GM21360 (cell line): ENCODE data around the gene LRRK1.
A peak's percentile ranks its signal among the peaks of the same experiment; 100 is the strongest.

Experiments
- ATAC-seq: cut with Tn5 transposase; IDR thresholded peaks from one replicate; pipeline ENCODE4 v1.9.1; 2021; ENCODE audit warnings: mild to moderate bottlenecking, moderate library complexity; ENCODE audit not compliant: unreplicated experiment

Gene LRRK1

GRCh38 chr15:101052031-101052620 lies 133.0 kb downstream of the LRRK1 start:
- no peak for ATAC-seq

GRCh38 chr15:101052681-101053121 lies 133.5 kb downstream of the LRRK1 start:
- ATAC-seq, result no peak

- ATAC-seq, result no peak
Measured at GRCh38 chr15:101053261-101053660, 134.1 kb downstream of the LRRK1 start.

GRCh38 chr15:101054116-101054515 lies 135.0 kb downstream of the LRRK1 start:
- no peak for ATAC-seq

GRCh38 chr15:101054991-101055390 lies 135.8 kb downstream of the LRRK1 start:
- ATAC-seq, result no peak

- no peak for ATAC-seq
Measured at GRCh38 chr15:101055411-101055810, 136.3 kb downstream of the LRRK1 start.

GRCh38 chr15:101056366-101057334 lies 137.5 kb downstream of the LRRK1 start:
- no peak for ATAC-seq

- ATAC-seq, result no peak
Measured at GRCh38 chr15:101057841-101058407, 138.8 kb downstream of the LRRK1 start.

- ATAC-seq, result no peak
Measured at GRCh38 chr15:101058735-101059134, 139.6 kb downstream of the LRRK1 start.

- ATAC-seq, result no peak
Measured at GRCh38 chr15:101059381-101060341, 140.5 kb downstream of the LRRK1 start.

- no peak for ATAC-seq
Measured at GRCh38 chr15:101060576-101061551, 141.7 kb downstream of the LRRK1 start.

- ATAC-seq, result no peak
Measured at GRCh38 chr15:101062063-101062462, 142.9 kb downstream of the LRRK1 start.

GRCh38 chr15:101062471-101063171 lies 143.5 kb downstream of the LRRK1 start:
- peak; percentile 73 for ATAC-seq

- ATAC-seq, result no peak
Measured at GRCh38 chr15:101063212-101063611, 144.1 kb downstream of the LRRK1 start.

GRCh38 chr15:101063891-101064794 lies 145.0 kb downstream of the LRRK1 start:
- no peak for ATAC-seq

- ATAC-seq, result no peak
Measured at GRCh38 chr15:101064795-101065569, 145.8 kb downstream of the LRRK1 start.
